GM23248 (cell line): ENCODE results near the gene FMNL3.

Source experiments
- EZH2 ChIP-seq: fragments of 200-600 bp; sonication (generic); IDR thresholded peaks from 2 replicates; pipeline ENCODE4 v1.6.1; 2018; ENCODE audit warnings: antibody characterized with exemption, mild to moderate bottlenecking; ENCODE audit not compliant: insufficient read depth, poor library complexity, severe bottlenecking
- EZH2phosphoT487 ChIP-seq: fragments of 200-600 bp; sonication (generic); IDR thresholded peaks from 2 replicates; pipeline ENCODE4 v1.6.1; 2018; ENCODE audit warnings: antibody characterized with exemption, moderate library complexity, mild to moderate bottlenecking, low read depth; ENCODE audit not compliant: insufficient read depth

DNA sequence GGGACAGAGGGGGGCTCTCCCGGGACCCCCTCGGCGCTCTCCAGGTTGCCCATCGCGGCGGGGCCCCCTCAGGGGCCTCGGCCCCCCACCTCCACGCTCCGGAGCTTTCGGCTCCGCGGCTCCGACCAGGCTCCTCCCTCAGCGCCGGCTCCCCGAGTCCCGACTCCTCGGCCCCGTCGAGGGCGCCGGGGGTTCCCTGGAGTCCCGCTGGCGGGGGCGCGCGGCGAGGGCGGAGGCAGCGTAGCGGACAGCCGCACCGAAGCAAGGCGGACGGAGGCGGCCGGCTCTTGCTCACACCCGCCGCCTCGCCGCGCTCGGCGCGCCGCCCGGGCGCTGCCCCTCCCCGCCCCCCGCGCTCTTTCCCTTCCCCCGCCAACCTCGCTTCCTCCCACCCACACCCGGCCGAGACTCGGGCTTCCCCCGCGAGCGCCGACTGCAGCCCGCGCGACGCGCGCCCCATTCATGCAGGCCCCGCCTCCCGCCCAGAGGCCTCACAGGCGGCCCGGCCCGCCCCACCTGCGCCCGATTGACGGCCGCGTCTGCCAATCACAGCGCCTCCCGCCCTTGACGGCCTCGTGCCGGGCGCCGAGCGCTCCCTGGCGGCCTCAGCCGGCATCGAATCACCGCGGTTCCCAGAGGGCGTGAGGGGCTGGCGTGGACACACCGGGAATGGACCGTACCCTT lies at the start of gene FMNL3:
- no peak for TF ChIP-seq EZH2phosphoT487
- no peak for TF ChIP-seq EZH2
